Endothelial cell of umbilical vein (primary cell): ENCODE data around the gene ZMIZ1. TPM values are rescaled to one million over a fixed set of nuclear protein-coding genes. Genes with fewer than 3 reads are reported as not detected.

Source experiments
- BruUV-seq: library from RNA; stranded (reverse); fragments of 400-500 nt; replicated peaks from 2 replicates; lab custom pipeline; 2021; lab: Mats Ljungman, UMichigan
- CTCF ChIA-PET: fragments of 300-600, 350-600 bp; sonication (Branson Sonifier 250); formaldehyde crosslinking; loops from one replicate; lab custom pipeline; 2021; ENCODE audit warnings: antibody characterized with exemption, inconsistent platforms; lab: Charles Lee
- POLR2A ChIA-PET: fragments of 300-600, 350-600 bp; sonication (Branson Sonifier 250); formaldehyde crosslinking; loops from one replicate; lab custom pipeline; 2021; ENCODE audit warnings: antibody characterized with exemption, inconsistent platforms; lab: Charles Lee
- DNase-seq: peaks from one replicate; pipeline ENCODE4 v3.0.0-alpha.2; 2011; ENCODE audit warnings: low read depth, low spot score
- FAIRE-seq: peaks from 2 replicates; lab custom pipeline; 2011; peaks lifted over from hg19 to GRCh38; lab: Jason Lieb, UNC
- H2AFZ ChIP-seq: 2 replicates; pipeline ENCODE4 v1.6.0; 2012; ENCODE audit warnings: low read depth, low read length, control low read depth, inconsistent platforms
- H3K27ac ChIP-seq: 2 replicates; pipeline ENCODE4 v1.5.1; 2011; ENCODE audit warnings: low read depth, mild to moderate bottlenecking, control low read depth, low read length, moderate library complexity; ENCODE audit not compliant: insufficient read depth
- H3K27me3 ChIP-seq, 2 experiments: 2 replicates each; pipeline versions ENCODE4 v1.6.0 to v1.6.1; 2011; ENCODE audit warnings: low read length in 2 of 2, mixed read lengths in 1 of 2; ENCODE audit not compliant: control insufficient read depth in 2 of 2, insufficient read depth in 2 of 2
- H3K36me3 ChIP-seq, 2 experiments: 2 replicates in 1 of 2; 3 replicates in 1 of 2; pipeline ENCODE4 v1.5.1; 2011; ENCODE audit warnings: low read length in 2 of 2, mild to moderate bottlenecking in 1 of 2, moderate library complexity in 1 of 2; ENCODE audit not compliant: control insufficient read depth in 2 of 2, insufficient read depth in 2 of 2; ENCODE audit errors: extremely low read depth in 1 of 2
- H3K4me1 ChIP-seq: 3 replicates; pipeline ENCODE4 v1.5.1; 2011; ENCODE audit warnings: mild to moderate bottlenecking, low read length; ENCODE audit not compliant: control insufficient read depth, insufficient read depth; ENCODE audit errors: extremely low read depth
- H3K4me2 ChIP-seq: 2 replicates; pipeline ENCODE4 v1.6.1; 2011; ENCODE audit warnings: low read length, control low read depth, mixed read lengths; ENCODE audit not compliant: insufficient read depth
- H3K4me3 ChIP-seq, 3 experiments: fragments of 200-600 bp in 1 of 3; sonication (generic), shearing (Covaris generic) in 1 of 3; replicated peaks in 1 of 3; 2 replicates each; pipeline ENCODE4 v1.5.1; 2011 to 2016; ENCODE audit warnings: control low read depth in 3 of 3, low read length in 3 of 3, mild to moderate bottlenecking in 2 of 3, inconsistent platforms in 1 of 3, low read depth in 1 of 3, moderate library complexity in 1 of 3; ENCODE audit not compliant: insufficient read depth in 1 of 3
- H3K79me2 ChIP-seq: 2 replicates; pipeline ENCODE4 v1.6.0; 2012; ENCODE audit warnings: low read length, inconsistent platforms; ENCODE audit not compliant: control insufficient read depth, insufficient read depth
- H3K9ac ChIP-seq: replicated peaks from 2 replicates; pipeline ENCODE3; 2011; ENCODE audit warnings: low read length, control low read depth; ENCODE audit not compliant: insufficient read depth; ENCODE audit errors: extremely low read depth
- H3K9me1 ChIP-seq: replicated peaks from 3 replicates; pipeline ENCODE4 v1.6.0; 2011; ENCODE audit warnings: mild to moderate bottlenecking, low read length; ENCODE audit not compliant: control insufficient read depth, insufficient read depth; ENCODE audit errors: extremely low read depth
- H3K9me3 ChIP-seq: replicated peaks from 2 replicates; pipeline ENCODE4 v1.5.1; 2012; ENCODE audit warnings: low read length, inconsistent platforms; ENCODE audit not compliant: control insufficient read depth, insufficient read depth
- H4K20me1 ChIP-seq: replicated peaks from 2 replicates; pipeline ENCODE3; 2011; ENCODE audit warnings: mild to moderate bottlenecking, low read length; ENCODE audit not compliant: control insufficient read depth, insufficient read depth; ENCODE audit errors: extremely low read depth
- CTCF ChIP-seq, 2 donors: IDR thresholded peaks; 1 replicate in 1 of 2; 2 replicates in 1 of 2; pipeline ENCODE4 v1.5.1; 2011; ENCODE audit warnings: low read length in 2 of 2, mild to moderate bottlenecking in 2 of 2, moderate library complexity in 2 of 2, control low read depth in 1 of 2, inconsistent platforms in 1 of 2, low read depth in 1 of 2; ENCODE audit not compliant: insufficient read depth in 1 of 2; ENCODE audit errors: extremely low read depth in 1 of 2
- EZH2 ChIP-seq: IDR thresholded peaks from 2 replicates; pipeline ENCODE4 v1.6.1; 2012; ENCODE audit warnings: borderline replicate concordance, low read depth, mild to moderate bottlenecking, moderate library complexity, low read length, inconsistent platforms; ENCODE audit not compliant: severe bottlenecking
- FOS ChIP-seq: IDR thresholded peaks from 2 replicates; pipeline ENCODE4 v1.6.1; 2011; ENCODE audit warnings: mild to moderate bottlenecking, low read length, moderate library complexity, borderline replicate concordance; ENCODE audit not compliant: insufficient read depth
- GATA2 ChIP-seq: IDR thresholded peaks from 2 replicates; pipeline ENCODE4 v1.7.0; 2011; ENCODE audit warnings: low read depth, mild to moderate bottlenecking, moderate library complexity, mixed read lengths, low read length; ENCODE audit not compliant: insufficient read length, insufficient read depth
- JUN ChIP-seq: IDR thresholded peaks from 2 replicates; pipeline ENCODE4 v1.6.1; 2011; ENCODE audit warnings: borderline replicate concordance, low read depth; ENCODE audit not compliant: insufficient read length, insufficient read depth
- MAX ChIP-seq: IDR thresholded peaks from 2 replicates; pipeline ENCODE4 v1.6.1; 2011; ENCODE audit not compliant: insufficient read depth, insufficient read length
- MYC ChIP-seq: IDR thresholded peaks from one replicate; pipeline ENCODE4 v1.6.1; 2011; ENCODE audit warnings: mild to moderate bottlenecking, low read depth, low read length
- POLR2A ChIP-seq: IDR thresholded peaks from 2 replicates; pipeline ENCODE4 v1.6.1; 2012; ENCODE audit warnings: low read depth, mild to moderate bottlenecking, control low read depth, low read length
- POLR2AphosphoS5 ChIP-seq: IDR thresholded peaks from 2 replicates; pipeline ENCODE4 v1.6.1; 2012; ENCODE audit warnings: low read depth, mild to moderate bottlenecking, control low read depth, low read length, moderate library complexity; ENCODE audit not compliant: insufficient read depth
- dilution Hi-C: fragments of 300-500 bp; cut with MboI; formaldehyde crosslinking; loops from one replicate; pipeline ENCODE4 v1.15.0; 2019; ENCODE audit warnings: low sequenced_read_pairs; ENCODE audit not compliant: extremely low pct_ligation_motif_present
- intact Hi-C: fragments of 100-400 bp; cut with micrococcal nuclease; formaldehyde crosslinking; loops from one replicate; pipeline ENCODE4 v1.10.0; 2022
- polyA plus RNA-seq, 4 experiments: library from polyadenylated mRNA; depleted of rRNA in 3 of 4; stranded (reverse) in 3 of 4; unstranded in 1 of 4; fragments of >200 nt; gene quantifications; 2 replicates each; pipeline versions ENCODE4 v1.2.1 to v1.2.3, GENCODE V29; 2011 to 2012; ENCODE audit warnings: missing spikeins in 1 of 4
- total RNA-seq: library from RNA; stranded (reverse); gene quantifications from 2 replicates; pipeline ENCODE4 v1.2.3, GENCODE V29; 2021

The ZMIZ1 gene
- total and polyA plus RNA-seq, 2 donors (not counting 3 experiments of a cell fraction or from before 2014, with no cell fraction given): 12.5 to 46.7 TPM

GRCh38 chr10:79070081-79070605 is 1.4 kb downstream of the ZMIZ1 start:
- Histone ChIP-seq H3K27ac (peak overlapping the region; percentile 28), H3K4me2 (peak overlapping the region; percentile 47), H3K4me3 (peak overlapping the region; percentile 58 to 81 (median 73)), H3K9ac (peak overlapping the region; percentile 62), H3K9me1 (no peaks in the 10 kb centered on the region), H4K20me1 (no peaks in the 10 kb centered on the region), H3K27me3 (no peaks in the 10 kb centered on the region), H3K9me3 (no peaks in the 10 kb centered on the region), H3K79me2 (peaks cover 55% of the 10 kb centered on the region), H3K4me1 (peaks cover 32% of the 10 kb centered on the region), H2AFZ (no peak overlapping the region), H3K36me3 (no peaks in the 10 kb centered on the region)
- ChIA-PET POLR2A (no interaction called here), CTCF (interaction anchor here (0.6 to 7.8 kb wide), 7 partner anchors 13 to 1023 kb away, joined by 3 to 85 read pairs (median 5); no protein-coding TSS in a partner anchor)
- dilution Hi-C loops: no loop called here
- DNase-seq (no peak), FAIRE-seq (no peak)
- no TSS peak for BruUV-seq
- intact Hi-C loops: no loop called here
- TF ChIP-seq JUN: no peak
- TF ChIP-seq POLR2AphosphoS5: peak; percentile 2
- TF ChIP-seq FOS: no peak
- TF ChIP-seq MAX: no peak
- peak; percentile 20 for TF ChIP-seq POLR2A
- TF ChIP-seq GATA2: no peak
- TF ChIP-seq CTCF (IDR thresholded peaks at IDR 0.05; ENCODE audit: extremely low read depth in 1 of 2, insufficient read depth in 1 of 2, low read depth in 1 of 2, low read length in 2 of 2): no peak
- TF ChIP-seq EZH2: no peak
- TF ChIP-seq MYC: no peak
